Epithelial cell of prostate (primary cell): Measurements from ENCODE around the gene DENND4C.
"Not testable (repeated sequence)": the region's sequence is repeated elsewhere in the genome, so short reads cannot be mapped to it uniquely, and the experiment has no call there.

Source experiments
- DNase-seq: peaks from one replicate; pipeline ENCODE4 v3.0.0-alpha.2; 2011; ENCODE audit warnings: low read depth, low spot score
- H3K27ac ChIP-seq: fragments of 450-650 bp; 2 replicates; pipeline ENCODE4 v1.5.1; 2017; ENCODE audit warnings: mild to moderate bottlenecking

Gene DENND4C

GRCh38 chr9:19221326-19221725 lies 9.2 kb upstream of the DENND4C start:
- DNase-seq, result no peak
- H3K27ac ChIP-seq, result no peak overlapping the region

- H3K27ac ChIP-seq, result no peak overlapping the region
- no peak for DNase-seq
Measured at GRCh38 chr9:19223724-19224123, 6.8 kb upstream of the DENND4C start.

- no peak for DNase-seq
- no peak overlapping the region for H3K27ac ChIP-seq
Measured at GRCh38 chr9:19224563-19224962, 5.9 kb upstream of the DENND4C start.

- no peak for DNase-seq
- H3K27ac ChIP-seq, result peak overlapping the region; percentile 81
Measured at GRCh38 chr9:19229595-19230354, 718 bp upstream of the DENND4C start.

- DNase-seq, result no peak
Measured at GRCh38 chr9:19231126-19231903, 822 bp downstream of the DENND4C start.

GRCh38 chr9:19231904-19232822 lies 1.7 kb downstream of the DENND4C start:
- H3K27ac ChIP-seq, result peak overlapping the region; percentile 81
- DNase-seq, result no peak

More at GRCh38 chr9:19231126-19231903, 822 bp downstream of the DENND4C start:
- H3K27ac ChIP-seq, result peak overlapping the region; percentile 81

GRCh38 chr9:19232823-19233194 lies 2.3 kb downstream of the DENND4C start:
- DNase-seq, result no peak
- peak overlapping the region; percentile 81 for H3K27ac ChIP-seq

- H3K27ac ChIP-seq, result peak overlapping the region; percentile 81
- no peak for DNase-seq
Measured at GRCh38 chr9:19233344-19233743, 2.9 kb downstream of the DENND4C start.

- no peak overlapping the region for H3K27ac ChIP-seq
- DNase-seq, result no peak
Measured at GRCh38 chr9:19239955-19240354, 9.5 kb downstream of the DENND4C start.

GRCh38 chr9:19241728-19242127 lies 11.2 kb downstream of the DENND4C start:
- no peak overlapping the region for H3K27ac ChIP-seq
- DNase-seq, result no peak

- H3K27ac ChIP-seq, result no peak overlapping the region
- DNase-seq, result no peak
Measured at GRCh38 chr9:19243366-19244033, 13.0 kb downstream of the DENND4C start.

- H3K27ac ChIP-seq, result no peak overlapping the region
- DNase-seq, result no peak
Measured at GRCh38 chr9:19246891-19247290, 16.4 kb downstream of the DENND4C start.

GRCh38 chr9:19247420-19247819 lies 16.9 kb downstream of the DENND4C start:
- no peak overlapping the region for H3K27ac ChIP-seq
- DNase-seq, result no peak

GRCh38 chr9:19250346-19250745 lies 19.9 kb downstream of the DENND4C start:
- H3K27ac ChIP-seq, DNase-seq: not testable (repeated sequence)

GRCh38 chr9:19251203-19251602 lies 20.7 kb downstream of the DENND4C start:
- not testable (repeated sequence) for DNase-seq

GRCh38 chr9:19251622-19252021 lies 21.1 kb downstream of the DENND4C start:
- not testable (repeated sequence) for DNase-seq, H3K27ac ChIP-seq

More at GRCh38 chr9:19251203-19251602, 20.7 kb downstream of the DENND4C start:
- H3K27ac ChIP-seq, result not testable (repeated sequence)

GRCh38 chr9:19252174-19252884 lies 21.8 kb downstream of the DENND4C start:
- DNase-seq, result no peak
- H3K27ac ChIP-seq, result no peak overlapping the region

- H3K27ac ChIP-seq, result no peak overlapping the region
- no peak for DNase-seq
Measured at GRCh38 chr9:19252885-19253219, 22.4 kb downstream of the DENND4C start.

GRCh38 chr9:19255112-19255511 lies 24.6 kb downstream of the DENND4C start:
- DNase-seq, result no peak
- H3K27ac ChIP-seq, result no peak overlapping the region
